ENCODE results near the gene SLC39A2.
"Not testable (repeated sequence)": the region's sequence is repeated elsewhere in the genome, so short reads cannot be mapped to it uniquely, and the experiment has no call there.

SLC39A2 gene

DNA sequence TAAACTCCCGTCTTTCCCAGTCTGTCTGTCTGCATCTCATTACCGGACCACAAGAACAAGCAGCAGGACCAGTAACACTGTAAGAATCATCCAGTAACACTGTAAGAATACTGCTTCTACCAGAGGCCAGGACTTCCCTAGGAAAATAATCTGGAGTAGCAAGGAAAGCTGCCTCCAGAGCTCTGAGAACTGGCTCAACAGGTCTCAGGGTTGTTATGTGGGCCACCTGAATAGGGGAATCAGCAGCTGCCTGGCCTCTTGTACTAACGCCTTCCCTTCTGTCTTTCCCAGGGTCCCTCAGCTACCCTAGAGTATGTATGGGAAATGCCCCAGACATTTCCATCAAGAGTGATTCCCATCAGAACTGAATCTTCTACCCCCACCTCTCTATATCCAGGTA lies 954 bp upstream of the SLC39A2 start:
- Histone ChIP-seq H3K27me3 (no peaks in the 10 kb centered on the region), H3K4me1 (ENCODE audit: control insufficient read depth in 1 of 2, insufficient read depth in 1 of 2, low read depth in 1 of 2, low read length in 1 of 2) (no peaks in the 10 kb centered on the region), H3K36me3 (peaks cover 48% of the 10 kb centered on the region), H3K4me3 (ENCODE audit: low read depth in 1 of 2, low read length in 1 of 2) (no peak overlapping the region), H3K9me3 (no peaks in the 10 kb centered on the region), H3K27ac (no peak overlapping the region)
- TF ChIP-seq, protein P1, sequence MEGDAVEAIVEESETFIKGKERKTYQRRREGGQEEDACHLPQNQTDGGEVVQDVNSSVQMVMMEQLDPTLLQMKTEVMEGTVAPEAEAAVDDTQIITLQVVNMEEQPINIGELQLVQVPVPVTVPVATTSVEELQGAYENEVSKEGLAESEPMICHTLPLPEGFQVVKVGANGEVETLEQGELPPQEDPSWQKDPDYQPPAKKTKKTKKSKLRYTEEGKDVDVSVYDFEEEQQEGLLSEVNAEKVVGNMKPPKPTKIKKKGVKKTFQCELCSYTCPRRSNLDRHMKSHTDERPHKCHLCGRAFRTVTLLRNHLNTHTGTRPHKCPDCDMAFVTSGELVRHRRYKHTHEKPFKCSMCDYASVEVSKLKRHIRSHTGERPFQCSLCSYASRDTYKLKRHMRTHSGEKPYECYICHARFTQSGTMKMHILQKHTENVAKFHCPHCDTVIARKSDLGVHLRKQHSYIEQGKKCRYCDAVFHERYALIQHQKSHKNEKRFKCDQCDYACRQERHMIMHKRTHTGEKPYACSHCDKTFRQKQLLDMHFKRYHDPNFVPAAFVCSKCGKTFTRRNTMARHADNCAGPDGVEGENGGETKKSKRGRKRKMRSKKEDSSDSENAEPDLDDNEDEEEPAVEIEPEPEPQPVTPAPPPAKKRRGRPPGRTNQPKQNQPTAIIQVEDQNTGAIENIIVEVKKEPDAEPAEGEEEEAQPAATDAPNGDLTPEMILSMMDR (IDR thresholded peaks at IDR 0.05): no peak

DNA sequence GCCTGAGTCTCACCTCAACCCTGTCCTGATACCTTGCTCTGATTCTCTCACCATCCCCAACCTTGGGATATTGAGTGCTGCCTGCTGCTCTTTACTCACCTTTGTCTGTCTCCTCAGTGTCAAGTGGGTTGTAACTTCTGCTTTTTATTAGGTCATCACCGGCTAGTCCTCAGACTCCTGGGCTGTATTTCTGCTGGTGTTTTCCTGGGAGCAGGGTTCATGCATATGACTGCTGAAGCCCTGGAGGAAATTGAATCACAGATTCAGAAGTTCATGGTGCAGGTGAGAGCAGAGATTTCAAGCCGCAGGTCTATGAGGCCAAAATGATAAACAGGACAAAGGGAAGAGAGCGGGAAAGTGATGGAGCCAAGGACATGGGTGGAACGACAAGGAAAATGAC lies 498 bp downstream of the SLC39A2 start:
- no peak overlapping the region for H3K4me3 ChIP-seq (ENCODE audit: low read depth in 1 of 2, low read length in 1 of 2)
- TF ChIP-seq, protein P1 (IDR thresholded peaks at IDR 0.05): no peak
- H3K4me1 ChIP-seq (ENCODE audit: control insufficient read depth in 1 of 2, insufficient read depth in 1 of 2, low read depth in 1 of 2, low read length in 1 of 2): no peaks in the 10 kb centered on the region
- H3K27me3 ChIP-seq: no peaks in the 10 kb centered on the region
- H3K27ac ChIP-seq: no peak overlapping the region
- H3K9me3 ChIP-seq: no peaks in the 10 kb centered on the region
- H3K36me3 ChIP-seq: peaks cover 34% of the 10 kb centered on the region

DNA sequence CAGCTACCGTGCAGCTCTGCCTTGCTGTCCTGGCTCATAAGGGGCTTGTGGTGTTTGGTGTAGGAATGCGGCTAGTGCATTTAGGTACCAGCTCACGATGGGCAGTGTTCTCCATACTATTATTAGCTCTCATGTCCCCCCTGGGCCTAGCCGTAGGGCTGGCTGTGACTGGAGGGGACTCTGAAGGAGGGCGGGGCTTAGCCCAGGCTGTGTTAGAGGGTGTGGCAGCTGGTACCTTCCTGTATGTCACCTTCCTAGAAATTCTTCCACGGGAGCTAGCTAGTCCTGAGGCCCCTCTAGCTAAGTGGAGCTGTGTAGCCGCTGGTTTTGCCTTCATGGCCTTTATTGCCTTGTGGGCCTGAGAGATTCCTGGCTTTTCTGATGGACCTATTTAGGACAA lies 2.1 kb downstream of the SLC39A2 start:
- no peaks in the 10 kb centered on the region for H3K9me3 ChIP-seq
- no peaks in the 10 kb centered on the region for H3K4me1 ChIP-seq (ENCODE audit: control insufficient read depth in 1 of 2, insufficient read depth in 1 of 2, low read depth in 1 of 2, low read length in 1 of 2)
- no peak overlapping the region for H3K4me3 ChIP-seq (ENCODE audit: low read depth in 1 of 2, low read length in 1 of 2)
- H3K36me3 ChIP-seq: peaks cover 17% of the 10 kb centered on the region
- TF ChIP-seq, protein P1 (IDR thresholded peaks at IDR 0.05): no peak
- H3K27me3 ChIP-seq: no peaks in the 10 kb centered on the region
- H3K27ac ChIP-seq: no peak overlapping the region

DNA sequence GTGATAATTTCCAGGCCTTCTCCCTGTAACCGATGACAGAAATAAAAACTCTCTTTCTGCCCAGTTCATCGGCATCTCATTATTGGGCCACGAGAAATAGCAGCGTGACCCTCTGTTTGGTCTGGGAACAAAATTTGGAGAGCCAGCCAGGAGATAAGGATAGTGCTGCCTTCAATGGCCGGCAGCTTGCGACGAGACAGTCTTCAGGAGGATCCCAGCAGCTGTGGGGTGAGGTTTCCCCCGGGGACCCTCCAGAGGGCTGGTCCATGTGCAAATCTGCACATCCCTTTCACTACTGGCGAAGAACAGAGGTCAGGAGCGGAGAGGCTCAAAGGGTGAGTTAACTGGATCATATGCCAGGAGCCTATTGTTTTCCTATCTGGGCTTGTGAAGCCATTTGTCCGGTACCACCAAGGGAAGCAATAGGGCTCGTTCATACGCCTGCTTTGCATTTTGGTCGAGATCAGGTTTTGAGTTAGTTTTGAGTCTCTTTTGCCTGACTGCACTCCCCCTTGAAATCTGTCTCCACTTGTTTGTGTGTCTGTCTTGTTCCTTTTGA lies 4.8 kb downstream of the SLC39A2 start:
- no peak overlapping the region for H3K4me3 ChIP-seq (ENCODE audit: low read depth in 1 of 2, low read length in 1 of 2)
- H3K36me3 ChIP-seq: no peaks in the 10 kb centered on the region
- H3K27me3 ChIP-seq: no peaks in the 10 kb centered on the region
- TF ChIP-seq, protein P1 (IDR thresholded peaks at IDR 0.05): no peak
- no peaks in the 10 kb centered on the region for H3K4me1 ChIP-seq (ENCODE audit: control insufficient read depth in 1 of 2, insufficient read depth in 1 of 2, low read depth in 1 of 2, low read length in 1 of 2)
- H3K27ac ChIP-seq: no peak overlapping the region
- H3K9me3 ChIP-seq: no peaks in the 10 kb centered on the region

DNA sequence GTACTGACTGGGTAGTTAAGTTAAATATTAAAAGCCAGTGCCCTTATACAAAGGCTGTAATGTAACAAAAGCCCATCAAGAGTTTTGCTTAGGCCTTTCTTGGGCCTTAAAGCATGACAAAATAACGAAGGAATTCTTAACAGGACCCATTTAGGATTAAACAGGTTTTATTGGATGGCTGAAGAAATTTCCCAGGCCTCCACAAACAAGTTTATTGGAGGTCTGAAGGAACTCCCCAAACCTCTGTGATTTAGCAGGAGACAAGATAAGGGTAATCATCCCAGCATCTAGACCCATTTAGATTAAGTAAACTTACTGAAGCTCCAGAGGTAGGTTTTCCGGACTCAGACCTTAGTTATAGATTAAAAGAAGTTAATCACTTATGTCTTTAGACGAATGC lies 10.6 kb downstream of the SLC39A2 start:
- H3K4me3 ChIP-seq (ENCODE audit: low read depth in 1 of 2, low read length in 1 of 2); H3K9me3 ChIP-seq; H3K27ac ChIP-seq; H3K36me3 ChIP-seq; H3K4me1 ChIP-seq (ENCODE audit: control insufficient read depth in 1 of 2, insufficient read depth in 1 of 2, low read depth in 1 of 2, low read length in 1 of 2): not testable (repeated sequence)
- H3K27me3 ChIP-seq: peaks cover 27% of the 10 kb centered on the region

DNA sequence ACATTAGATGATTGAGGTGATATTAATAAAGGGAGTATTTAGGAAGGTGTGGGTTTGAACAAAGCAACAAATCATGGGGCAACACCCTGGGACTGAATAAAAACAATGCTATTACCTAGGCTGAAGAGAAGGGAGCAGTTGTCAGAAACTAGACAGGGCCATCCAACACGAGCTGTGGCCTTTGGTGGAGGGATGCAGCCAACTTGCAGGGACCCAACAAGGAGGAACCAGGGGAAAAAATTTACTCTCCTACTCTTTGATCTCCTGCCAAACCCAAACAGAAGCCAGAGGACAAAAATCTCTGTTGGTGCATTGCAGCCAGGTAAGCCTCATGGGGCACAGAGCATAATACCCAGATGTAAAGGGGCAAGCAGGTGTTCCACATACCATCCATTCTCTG lies 12.0 kb downstream of the SLC39A2 start:
- TF ChIP-seq, protein P1 (IDR thresholded peaks at IDR 0.05): no peak
- no peak overlapping the region for H3K27ac ChIP-seq
- no peaks in the 10 kb centered on the region for H3K36me3 ChIP-seq
- H3K9me3 ChIP-seq: no peaks in the 10 kb centered on the region
- H3K4me3 ChIP-seq (ENCODE audit: low read depth in 1 of 2, low read length in 1 of 2): no peak overlapping the region
- H3K4me1 ChIP-seq (ENCODE audit: control insufficient read depth in 1 of 2, insufficient read depth in 1 of 2, low read depth in 1 of 2, low read length in 1 of 2): peaks cover 0 to 5% of the 10 kb centered on the region in 2 experiments
- peaks cover 27% of the 10 kb centered on the region for H3K27me3 ChIP-seq

Data from neutrophil (primary cell).